SU-DHL-6 (cell line): ENCODE results near the gene GPS2.

Experiments used
- EZH2phosphoT487 ChIP-seq: fragments of 200-600 bp; sonication (generic), shearing (Covaris generic); conservative IDR thresholded peaks from 2 replicates; pipeline ENCODE4 v1.6.1; 2018; ENCODE audit warnings: mild to moderate bottlenecking, antibody characterized with exemption, low read length, moderate library complexity, mixed read lengths
- TF ChIP-seq, protein P1 (sequence below): fragments of 200-600 bp; sonication (generic); IDR thresholded peaks from one replicate; pipeline ENCODE4 v1.5.1; 2017; ENCODE audit warnings: antibody characterized with exemption, mild to moderate bottlenecking, low read length, moderate library complexity; ENCODE audit not compliant: insufficient read depth, poor library complexity, severe bottlenecking

DNA sequence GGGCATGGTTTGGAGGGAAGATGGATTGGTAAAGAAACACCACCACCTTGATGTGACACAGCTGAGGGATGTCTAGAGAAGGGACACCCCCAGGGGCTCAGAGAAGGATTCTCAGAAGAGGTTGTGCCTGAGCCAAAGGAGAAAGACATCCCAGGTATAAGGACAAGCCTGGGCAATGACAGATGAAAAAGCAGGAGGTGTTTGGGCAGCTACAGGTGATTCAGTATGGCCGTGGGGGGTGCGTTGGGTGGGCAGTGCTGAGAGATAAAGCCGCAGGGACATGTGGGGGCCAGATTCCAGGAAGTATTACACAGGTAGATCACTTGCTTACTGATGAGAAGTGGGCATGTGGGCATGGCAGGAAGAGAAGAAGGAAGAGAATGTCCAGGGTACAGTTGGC is 46.7 kb upstream of the GPS2 start:
- TF ChIP-seq EZH2phosphoT487 = no peak
- TF ChIP-seq, protein P1, sequence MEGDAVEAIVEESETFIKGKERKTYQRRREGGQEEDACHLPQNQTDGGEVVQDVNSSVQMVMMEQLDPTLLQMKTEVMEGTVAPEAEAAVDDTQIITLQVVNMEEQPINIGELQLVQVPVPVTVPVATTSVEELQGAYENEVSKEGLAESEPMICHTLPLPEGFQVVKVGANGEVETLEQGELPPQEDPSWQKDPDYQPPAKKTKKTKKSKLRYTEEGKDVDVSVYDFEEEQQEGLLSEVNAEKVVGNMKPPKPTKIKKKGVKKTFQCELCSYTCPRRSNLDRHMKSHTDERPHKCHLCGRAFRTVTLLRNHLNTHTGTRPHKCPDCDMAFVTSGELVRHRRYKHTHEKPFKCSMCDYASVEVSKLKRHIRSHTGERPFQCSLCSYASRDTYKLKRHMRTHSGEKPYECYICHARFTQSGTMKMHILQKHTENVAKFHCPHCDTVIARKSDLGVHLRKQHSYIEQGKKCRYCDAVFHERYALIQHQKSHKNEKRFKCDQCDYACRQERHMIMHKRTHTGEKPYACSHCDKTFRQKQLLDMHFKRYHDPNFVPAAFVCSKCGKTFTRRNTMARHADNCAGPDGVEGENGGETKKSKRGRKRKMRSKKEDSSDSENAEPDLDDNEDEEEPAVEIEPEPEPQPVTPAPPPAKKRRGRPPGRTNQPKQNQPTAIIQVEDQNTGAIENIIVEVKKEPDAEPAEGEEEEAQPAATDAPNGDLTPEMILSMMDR = no peak
